Measurements from ENCODE around the gene EEF1AKMT1. TPM values are rescaled to one million over a fixed set of nuclear protein-coding genes. Genes with fewer than 3 reads are reported as not detected.

The EEF1AKMT1 gene
- polyA plus RNA-seq, 1 donor from 2014 or later, result 8.2 TPM

- Histone ChIP-seq H3F3A (ENCODE audit: insufficient read depth, low read length, poor library complexity, severe bottlenecking) (no peaks in the 10 kb centered on the region), H2AFZ (ENCODE audit: low read depth, low read length) (no peak overlapping the region), H3K4me3 (ENCODE audit: low read length) (no peak overlapping the region), H3K4me2 (ENCODE audit: low read length) (no peak overlapping the region), H3K36me3 (ENCODE audit: insufficient read depth, low read length) (no peaks in the 10 kb centered on the region), H3K27me3 (ENCODE audit: insufficient read depth, low read depth, low read length) (no peaks in the 10 kb centered on the region), H3K9ac (ENCODE audit: low read length) (no peak overlapping the region), H3K79me2 (replicated peaks; ENCODE audit: insufficient read depth, low read length) (no peaks in the 10 kb centered on the region), H3K9me2 (ENCODE audit: insufficient read depth, low read length) (no peaks in the 10 kb centered on the region), H4K20me1 (ENCODE audit: insufficient read depth) (no peaks in the 10 kb centered on the region), H3K27ac (ENCODE audit: low read length) (no peak overlapping the region), H3K9me3 (ENCODE audit: low read length) (no peaks in the 10 kb centered on the region)
- TF ChIP-seq SMC3 (conservative IDR thresholded peaks at IDR 0.05; ENCODE audit: poor library complexity) (no peak), REST (IDR thresholded peaks at IDR 0.05; ENCODE audit: borderline replicate concordance) (no peak), MXI1 (conservative IDR thresholded peaks at IDR 0.05; ENCODE audit: poor library complexity, severe bottlenecking) (no peak), POLR2AphosphoS5 (IDR thresholded peaks at IDR 0.05) (no peak), EZH2 (IDR thresholded peaks at IDR 0.05; ENCODE audit: borderline replicate concordance, insufficient read depth, low read length, poor library complexity, severe bottlenecking) (no peak), TAF1 (IDR thresholded peaks at IDR 0.05; ENCODE audit: low read depth) (no peak), EP300 (conservative IDR thresholded peaks at IDR 0.05; ENCODE audit: poor library complexity, severe bottlenecking) (no peak), RAD21 (conservative IDR thresholded peaks at IDR 0.05) (no peak)
- TF ChIP-seq, protein P1, sequence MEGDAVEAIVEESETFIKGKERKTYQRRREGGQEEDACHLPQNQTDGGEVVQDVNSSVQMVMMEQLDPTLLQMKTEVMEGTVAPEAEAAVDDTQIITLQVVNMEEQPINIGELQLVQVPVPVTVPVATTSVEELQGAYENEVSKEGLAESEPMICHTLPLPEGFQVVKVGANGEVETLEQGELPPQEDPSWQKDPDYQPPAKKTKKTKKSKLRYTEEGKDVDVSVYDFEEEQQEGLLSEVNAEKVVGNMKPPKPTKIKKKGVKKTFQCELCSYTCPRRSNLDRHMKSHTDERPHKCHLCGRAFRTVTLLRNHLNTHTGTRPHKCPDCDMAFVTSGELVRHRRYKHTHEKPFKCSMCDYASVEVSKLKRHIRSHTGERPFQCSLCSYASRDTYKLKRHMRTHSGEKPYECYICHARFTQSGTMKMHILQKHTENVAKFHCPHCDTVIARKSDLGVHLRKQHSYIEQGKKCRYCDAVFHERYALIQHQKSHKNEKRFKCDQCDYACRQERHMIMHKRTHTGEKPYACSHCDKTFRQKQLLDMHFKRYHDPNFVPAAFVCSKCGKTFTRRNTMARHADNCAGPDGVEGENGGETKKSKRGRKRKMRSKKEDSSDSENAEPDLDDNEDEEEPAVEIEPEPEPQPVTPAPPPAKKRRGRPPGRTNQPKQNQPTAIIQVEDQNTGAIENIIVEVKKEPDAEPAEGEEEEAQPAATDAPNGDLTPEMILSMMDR (IDR thresholded peaks at IDR 0.05; ENCODE audit: poor library complexity, severe bottlenecking), result no peak
These were observed 59.6 kb downstream of the EEF1AKMT1 start for GRCh38 chr13:20714161-20714560.

DNA sequence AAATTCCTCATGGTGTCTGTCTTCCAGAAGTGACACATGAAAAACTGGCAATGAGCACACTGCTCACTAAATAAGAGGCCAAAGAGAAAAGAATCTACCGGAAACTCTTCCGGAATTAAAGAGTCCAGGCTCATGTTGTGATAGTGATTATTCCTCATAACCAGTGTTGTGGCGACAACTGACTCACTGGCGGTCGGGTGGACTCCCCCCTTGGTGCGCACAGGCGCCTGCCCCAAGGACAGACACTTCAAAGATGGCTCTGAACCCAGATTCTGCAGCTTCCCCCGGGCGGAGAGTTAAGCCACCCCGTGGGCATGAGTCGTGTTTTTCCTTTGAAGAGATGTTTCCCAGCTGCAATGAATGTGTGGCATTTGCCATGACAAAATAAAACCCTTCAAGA, 60.0 kb downstream of the EEF1AKMT1 start:
- H3F3A ChIP-seq (ENCODE audit: insufficient read depth, low read length, poor library complexity, severe bottlenecking), result no peaks in the 10 kb centered on the region
- TF ChIP-seq POLR2AphosphoS5 (IDR thresholded peaks at IDR 0.05) (no peak), REST (IDR thresholded peaks at IDR 0.05; ENCODE audit: borderline replicate concordance) (no peak)
- H3K36me3 ChIP-seq (ENCODE audit: insufficient read depth, low read length), result no peaks in the 10 kb centered on the region
- H3K79me2 ChIP-seq (replicated peaks; ENCODE audit: insufficient read depth, low read length), result no peaks in the 10 kb centered on the region
- no peaks in the 10 kb centered on the region for H4K20me1 ChIP-seq (ENCODE audit: insufficient read depth)
- no peak overlapping the region for H3K4me3 ChIP-seq (ENCODE audit: low read length)
- no peaks in the 10 kb centered on the region for H3K9me2 ChIP-seq (ENCODE audit: insufficient read depth, low read length)
- no peaks in the 10 kb centered on the region for H3K9me3 ChIP-seq (ENCODE audit: low read length)
- H3K4me2 ChIP-seq (ENCODE audit: low read length), result no peak overlapping the region
- no peak overlapping the region for H2AFZ ChIP-seq (ENCODE audit: low read depth, low read length)
- no peak overlapping the region for H3K27ac ChIP-seq (ENCODE audit: low read length)
- H3K9ac ChIP-seq (ENCODE audit: low read length), result no peak overlapping the region
- no peaks in the 10 kb centered on the region for H3K27me3 ChIP-seq (ENCODE audit: insufficient read depth, low read depth, low read length)
